PC-9 (cell line): ENCODE measurements around the gene F13A1. TPM values are rescaled to one million over a fixed set of nuclear protein-coding genes. Genes with fewer than 3 reads are reported as not detected.

ENCODE experiments used
- BruUV-seq: library from RNA; stranded (reverse); fragments of 400-500 nt; replicated peaks from 2 replicates; lab custom pipeline; 2021; lab: Mats Ljungman, UMichigan
- CTCF ChIA-PET: fragments of 300-600 bp; sonication (Branson Sonifier 250); formaldehyde crosslinking; loops from one replicate; lab custom pipeline; 2022; ENCODE audit warnings: antibody characterized with exemption; lab: Charles Lee
- POLR2A ChIA-PET: fragments of 300-600 bp; sonication (Branson Sonifier 250); formaldehyde crosslinking; loops from one replicate; lab custom pipeline; 2022; ENCODE audit warnings: antibody characterized with exemption; ENCODE audit not compliant: unreplicated experiment; lab: Charles Lee
- DNase-seq, 2 experiments: peaks; one replicate each; pipeline versions ENCODE4 v3.0.0 to v3.0.0-alpha.2; 2015 to 2022; ENCODE audit warnings: mixed read lengths in 1 of 2
- H2AFZ ChIP-seq: fragments of 200-600 bp; sonication (generic); 2 replicates; pipeline ENCODE4 v1.8.1; 2017; ENCODE audit warnings: antibody characterized with exemption
- H3F3A ChIP-seq: fragments of 200-600 bp; sonication (generic); 2 replicates; pipeline ENCODE4 v1.8.1; 2017; ENCODE audit warnings: antibody characterized with exemption, mild to moderate bottlenecking, low read depth; ENCODE audit not compliant: insufficient read depth
- H3K27ac ChIP-seq: fragments of 200-600 bp; sonication (generic); 2 replicates; pipeline ENCODE4 v1.6.1; 2016; ENCODE audit warnings: mixed run types
- H3K27me3 ChIP-seq: fragments of 200-600 bp; sonication (generic); 2 replicates; pipeline ENCODE4 v1.6.1; 2016; ENCODE audit warnings: low read depth, mixed run types; ENCODE audit not compliant: insufficient read depth
- H3K36me3 ChIP-seq: fragments of 200-600 bp; sonication (generic); 2 replicates; pipeline ENCODE4 v1.6.1; 2016; ENCODE audit warnings: low read depth, mixed run types
- H3K4me1 ChIP-seq: fragments of 200-600 bp; sonication (generic); replicated peaks from 2 replicates; pipeline ENCODE4 v1.6.1; 2016; ENCODE audit warnings: mixed run types; ENCODE audit not compliant: insufficient read depth
- H3K4me2 ChIP-seq: fragments of 200-600 bp; sonication (generic); 2 replicates; pipeline ENCODE4 v1.6.1; 2017; ENCODE audit warnings: mixed run types
- H3K4me3 ChIP-seq: fragments of 200-600 bp; sonication (generic); 2 replicates; pipeline ENCODE4 v1.6.1; 2016; ENCODE audit warnings: mixed run types
- H3K79me2 ChIP-seq: fragments of 200-600 bp; sonication (generic); 2 replicates; pipeline ENCODE4 v1.6.1; 2017; ENCODE audit warnings: low read depth, mixed run types
- H3K9me2 ChIP-seq: fragments of 200-600 bp; sonication (generic); 2 replicates; pipeline ENCODE4 v1.8.1; 2017; ENCODE audit warnings: mild to moderate bottlenecking; ENCODE audit not compliant: insufficient read depth
- H3K9me3 ChIP-seq: fragments of 200-600 bp; sonication (generic); 2 replicates; pipeline ENCODE4 v1.8.1; 2016; ENCODE audit warnings: low read depth; ENCODE audit not compliant: insufficient read depth
- H4K20me1 ChIP-seq: fragments of 200-600 bp; sonication (generic); 2 replicates; pipeline ENCODE4 v1.8.1; 2017; ENCODE audit not compliant: insufficient read depth
- CTCF ChIP-seq: fragments of 200-600 bp; sonication (generic); conservative IDR thresholded peaks from 2 replicates; pipeline ENCODE4 v1.6.1; 2017; ENCODE audit warnings: mixed run types, antibody characterized with exemption, mild to moderate bottlenecking, moderate library complexity
- EZH2 ChIP-seq: fragments of 200-600 bp; sonication (generic); IDR thresholded peaks from 2 replicates; pipeline ENCODE4 v1.8.0; 2017; ENCODE audit warnings: antibody characterized with exemption, low read depth
- intact Hi-C: fragments of 100-400 bp; cut with micrococcal nuclease; formaldehyde crosslinking; loops from one replicate; pipeline ENCODE4 v1.10.0; 2022; ENCODE audit not compliant: unreplicated experiment
- total RNA-seq: library from RNA; stranded (reverse); gene quantifications from 2 replicates; pipeline ENCODE4 v1.2.3, GENCODE V29; 2021

Gene F13A1
- total RNA-seq, 1 experiment from 2014 or later, result not detected

- no peaks in the 10 kb centered on the region for H3K27me3 ChIP-seq
- H4K20me1 ChIP-seq, result no peaks in the 10 kb centered on the region
- no peak overlapping the region for H3K27ac ChIP-seq
- no peaks in the 10 kb centered on the region for H3K9me3 ChIP-seq
- no peaks in the 10 kb centered on the region for H3K9me2 ChIP-seq
- no peaks in the 10 kb centered on the region for H3K36me3 ChIP-seq
- H3K79me2 ChIP-seq, result no peaks in the 10 kb centered on the region
- no peak for TF ChIP-seq EZH2
- H3K4me1 ChIP-seq, result no peaks in the 10 kb centered on the region
- ChIA-PET POLR2A (no interaction called here), CTCF (interaction anchor here (0.7 kb wide), 1 partner anchor 42 kb away, joined by 12 read pairs; no protein-coding TSS in a partner anchor)
- intact Hi-C loops, result no loop called here
- H3F3A ChIP-seq, result no peaks in the 10 kb centered on the region
- no peak for DNase-seq
- H2AFZ ChIP-seq, result no peak overlapping the region
- BruUV-seq, result no TSS peak
- no peak overlapping the region for H3K4me2 ChIP-seq
- no peak overlapping the region for H3K4me3 ChIP-seq
Measured at GRCh38 chr6:6346427-6347023, 26.1 kb upstream of the F13A1 start.

DNA sequence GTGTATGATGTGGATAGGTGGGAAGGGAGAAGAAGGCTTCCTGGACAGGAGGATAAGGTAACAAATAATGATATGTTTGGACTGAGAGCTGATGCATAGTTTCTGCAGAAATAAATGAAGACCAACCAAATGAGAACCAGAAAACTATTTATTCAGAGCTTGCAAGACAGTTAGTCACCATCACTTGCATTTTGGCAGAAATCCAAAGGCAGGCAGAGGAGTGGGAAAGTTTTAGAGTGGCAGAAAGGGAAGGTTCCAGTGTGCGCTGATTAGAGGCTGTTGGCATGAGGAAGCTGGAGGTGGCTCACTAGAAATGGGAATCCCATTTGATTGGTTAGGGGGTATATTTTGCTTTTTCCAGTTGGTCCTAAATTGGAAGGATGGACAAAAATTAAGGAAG is 13.0 kb upstream of the F13A1 start:
- POLR2A ChIA-PET, result no interaction called here
- Histone ChIP-seq H3K9me3 (no peaks in the 10 kb centered on the region), H3F3A (no peaks in the 10 kb centered on the region), H3K4me1 (no peaks in the 10 kb centered on the region), H3K4me2 (no peak overlapping the region), H3K4me3 (no peak overlapping the region), H3K27ac (no peak overlapping the region), H3K79me2 (no peaks in the 10 kb centered on the region), H4K20me1 (no peaks in the 10 kb centered on the region), H2AFZ (no peak overlapping the region), H3K27me3 (peaks cover 10% of the 10 kb centered on the region; the same call in 1 of the 2 replicates), H3K36me3 (no peaks in the 10 kb centered on the region), H3K9me2 (no peaks in the 10 kb centered on the region)
- BruUV-seq, result no TSS peak
- TF ChIP-seq CTCF (no peak), EZH2 (no peak)
- intact Hi-C loops, result no loop called here
- DNase-seq, result no peak
- CTCF ChIA-PET, result no interaction called here

GRCh38 chr6:6332811-6333244 is 12.4 kb upstream of the F13A1 start:
- POLR2A ChIA-PET, result no interaction called here

More at GRCh38 chr6:6332811-6333244, 12.4 kb upstream of the F13A1 start:
- no peak overlapping the region for H3K4me3 ChIP-seq
- no peak overlapping the region for H3K27ac ChIP-seq
- CTCF ChIA-PET, result no interaction called here
- H3K9me3 ChIP-seq, result no peaks in the 10 kb centered on the region
- H3K4me2 ChIP-seq, result no peak overlapping the region
- no peak for DNase-seq
- H3K4me1 ChIP-seq, result no peaks in the 10 kb centered on the region
- no TSS peak for BruUV-seq
- H3K79me2 ChIP-seq, result no peaks in the 10 kb centered on the region
- H2AFZ ChIP-seq, result no peak overlapping the region
- intact Hi-C loops, result no loop called here
- TF ChIP-seq EZH2, result no peak
- no peak for TF ChIP-seq CTCF
- no peaks in the 10 kb centered on the region for H4K20me1 ChIP-seq
- no peaks in the 10 kb centered on the region for H3K9me2 ChIP-seq
- H3F3A ChIP-seq, result no peaks in the 10 kb centered on the region
- no peaks in the 10 kb centered on the region for H3K36me3 ChIP-seq
- H3K27me3 ChIP-seq, result peaks cover 13% of the 10 kb centered on the region; the same call in 1 of the 2 replicates
